Right atrium auricular region (tissue), 2 donors: ENCODE data around the gene CADM1. TPM values are rescaled to one million over a fixed set of nuclear protein-coding genes. Genes with fewer than 3 reads are reported as not detected.

Source experiments
- DNase-seq: peaks from one replicate; pipeline ENCODE4 v3.0.0-alpha.2; 2019; ENCODE audit warnings: low spot score
- H3K27ac ChIP-seq, 2 donors: fragments of 200-600 bp; sonication (generic); 1 replicate in 1 of 2; 2 replicates in 1 of 2; pipeline ENCODE4 v1.5.1; 2016 to 2019
- H3K27me3 ChIP-seq, 2 donors: fragments of 200-600 bp; sonication (generic); one replicate each; pipeline versions ENCODE4 v1.5.1 to v1.6.0; 2017 to 2019
- H3K36me3 ChIP-seq: fragments of 200-600 bp; sonication (generic); one replicate; pipeline ENCODE4 v1.5.1; 2016
- H3K4me1 ChIP-seq, 2 donors: fragments of 200-600 bp; sonication (generic); one replicate each; pipeline versions ENCODE4 v1.5.1 to v1.6.0; 2017 to 2019
- H3K4me3 ChIP-seq, 2 donors: fragments of 200-600 bp; sonication (generic); 1 replicate in 1 of 2; 2 replicates in 1 of 2; pipeline ENCODE4 v1.5.1; 2017 to 2019; ENCODE audit warnings: mild to moderate bottlenecking in 1 of 2, moderate library complexity in 1 of 2
- H3K9me3 ChIP-seq, 2 donors: fragments of 200-600 bp; sonication (generic); one replicate each; pipeline ENCODE4 v1.5.1; 2019
- CTCF ChIP-seq, 2 donors: fragments of 200-600 bp; sonication (generic); IDR thresholded peaks; one replicate each; pipeline ENCODE4 v1.5.1; 2019; ENCODE audit warnings: antibody characterized with exemption in 2 of 2
- total RNA-seq, 2 donors: library from RNA; depleted of rRNA; stranded (reverse); fragments of >200 nt; gene quantifications; one replicate each; pipeline ENCODE4 v1.1.0, GENCODE V29; 2016

The CADM1 gene
- total RNA-seq, 2 donors from 2014 or later: 19.8 to 33.9 TPM

GRCh38 chr11:115257270-115257669 is 246.9 kb downstream of the CADM1 start:
- no peaks in the 10 kb centered on the region for H3K4me1 ChIP-seq
- no peaks in the 10 kb centered on the region for H3K36me3 ChIP-seq
- no peak for DNase-seq
- H3K27me3 ChIP-seq: no peaks in the 10 kb centered on the region
- no peak for TF ChIP-seq CTCF (IDR thresholded peaks at IDR 0.05)
- no peak overlapping the region for H3K4me3 ChIP-seq
- H3K9me3 ChIP-seq: no peaks in the 10 kb centered on the region
- H3K27ac ChIP-seq: no peak overlapping the region

- Histone ChIP-seq H3K27ac (no peak overlapping the region), H3K27me3 (no peaks in the 10 kb centered on the region), H3K4me1 (peaks cover 0 to 3% of the 10 kb centered on the region in 2 donors), H3K36me3 (no peaks in the 10 kb centered on the region), H3K4me3 (no peak overlapping the region), H3K9me3 (no peaks in the 10 kb centered on the region)
- DNase-seq: no peak
- no peak for TF ChIP-seq CTCF (IDR thresholded peaks at IDR 0.05)
These were observed 247.6 kb downstream of the CADM1 start for GRCh38 chr11:115256397-115257197.

- H3K27me3 ChIP-seq: no peaks in the 10 kb centered on the region
- TF ChIP-seq CTCF (IDR thresholded peaks at IDR 0.05): no peak
These were observed 249.0 kb downstream of the CADM1 start for GRCh38 chr11:115255006-115255762.

GRCh38 chr11:115251126-115251525 is 253.1 kb downstream of the CADM1 start:
- no peak for DNase-seq
- H3K27ac ChIP-seq: no peak overlapping the region
- no peaks in the 10 kb centered on the region for H3K36me3 ChIP-seq
- no peak for TF ChIP-seq CTCF (IDR thresholded peaks at IDR 0.05)
- no peaks in the 10 kb centered on the region for H3K9me3 ChIP-seq
- no peaks in the 10 kb centered on the region for H3K27me3 ChIP-seq
- H3K4me1 ChIP-seq: peaks cover 0 to 6% of the 10 kb centered on the region in 2 donors
- no peak overlapping the region for H3K4me3 ChIP-seq

More at GRCh38 chr11:115255006-115255762, 249.0 kb downstream of the CADM1 start:
- H3K9me3 ChIP-seq: no peaks in the 10 kb centered on the region
- DNase-seq: no peak
- peaks cover 0 to 6% of the 10 kb centered on the region in 2 donors for H3K4me1 ChIP-seq
- no peak overlapping the region for H3K4me3 ChIP-seq
- no peaks in the 10 kb centered on the region for H3K36me3 ChIP-seq
- no peak overlapping the region for H3K27ac ChIP-seq

- peaks cover 0 to 6% of the 10 kb centered on the region in 2 donors for H3K4me1 ChIP-seq
- no peaks in the 10 kb centered on the region for H3K27me3 ChIP-seq
- no peaks in the 10 kb centered on the region for H3K9me3 ChIP-seq
- H3K4me3 ChIP-seq: no peak overlapping the region
- no peak overlapping the region for H3K27ac ChIP-seq
- no peak for TF ChIP-seq CTCF (IDR thresholded peaks at IDR 0.05)
- no peak for DNase-seq
- H3K36me3 ChIP-seq: no peaks in the 10 kb centered on the region
These were observed 255.1 kb downstream of the CADM1 start for GRCh38 chr11:115249061-115249578.
